ENCODE measurements around the gene CTTNBP2NL. TPM values are rescaled to one million over a fixed set of nuclear protein-coding genes. Genes with fewer than 3 reads are reported as not detected.

CTTNBP2NL gene
- total and polyA plus RNA-seq, 2 of the 4 experiments (the other 2 are of a cell fraction) = 12.4 to 22.0 TPM

GRCh38 chr1:112453876-112454275 is 57.9 kb downstream of the CTTNBP2NL start:
- Histone ChIP-seq H3K9ac (ENCODE audit: low read depth, low read length) (no peak overlapping the region), H3K27me3 (ENCODE audit: control insufficient read depth, insufficient read depth, low read length) (no peaks in the 10 kb centered on the region), H2BK120ac (ENCODE audit: low read depth, low read length) (no peak overlapping the region), H4K20me1 (ENCODE audit: insufficient read depth, low read length) (peaks cover 34% of the 10 kb centered on the region), H3K9me3 (ENCODE audit: control insufficient read depth, insufficient read depth, low read length) (no peaks in the 10 kb centered on the region), H4K8ac (ENCODE audit: low read depth in 2 of 2, low read length in 2 of 2) (no peak overlapping the region), H4K5ac (ENCODE audit: low read depth, low read length) (no peak overlapping the region), H3K23ac (ENCODE audit: low read depth, low read length) (no peak overlapping the region), H3K14ac (replicated peaks; ENCODE audit: low read depth, low read length) (no peak overlapping the region), H2BK15ac (ENCODE audit: low read depth, low read length) (no peak overlapping the region), H2AFZ (replicated peaks; ENCODE audit: low read length, poor library complexity) (no peak overlapping the region), H3K27ac (ENCODE audit: insufficient read depth, low read length) (no peak overlapping the region), H3K4me1 (ENCODE audit: control insufficient read depth, insufficient read depth, low read length) (peaks cover 24% of the 10 kb centered on the region), H3K36me3 (ENCODE audit: control insufficient read depth, insufficient read depth, low read length) (peaks cover 32% of the 10 kb centered on the region), H3K4me2 (ENCODE audit: low read depth, low read length) (no peak overlapping the region), H2BK5ac (ENCODE audit: low read depth, low read length, poor library complexity, severe bottlenecking) (no peak overlapping the region), H2AK9ac (replicated peaks; ENCODE audit: low read depth, low read length, poor library complexity) (no peak overlapping the region), H3K9me1 (ENCODE audit: insufficient read depth, low read length) (peaks cover 9% of the 10 kb centered on the region), H3K18ac (ENCODE audit: low read depth, low read length) (no peak overlapping the region), H4K91ac (ENCODE audit: insufficient read depth, low read depth, low read length) (no peak overlapping the region), H3K4me3 (ENCODE audit: insufficient read depth, low read depth, low read length) (no peak overlapping the region), H2AK5ac (ENCODE audit: low read depth, low read length) (no peak overlapping the region), H3K56ac (ENCODE audit: extremely low read depth, insufficient read depth, low read length) (no peak overlapping the region), H3K4ac (ENCODE audit: low read depth, low read length) (no peak overlapping the region), H3K79me1 (ENCODE audit: low read depth in 1 of 2, low read length in 2 of 2) (peaks cover 37 to 74% of the 10 kb centered on the region in 2 experiments), H2BK20ac (ENCODE audit: low read depth, low read length) (no peak overlapping the region)
- dilution Hi-C loops (cut with HindIII; ENCODE audit: low sequenced_read_pairs, unreplicated experiment) (no loop called here), intact Hi-C loops (cut with micrococcal nuclease) (no loop called here), in situ Hi-C loops (cut with MboI; ENCODE audit: low sequenced_read_pairs) (no loop called here)
- DNase-seq = no peak
- BruUV-seq (replicated peaks) = no TSS peak
- WGBS, 2 experiments (ENCODE audit: extremely low coverage in 2 of 2, insufficient read length in 1 of 2) = no CpG with 5 or more reads among the region's 1 CpG
- ATAC-seq (ENCODE audit: low read depth) = no peak
- no peak for TF ChIP-seq CTCF (conservative IDR thresholded peaks at IDR 0.05; ENCODE audit: low read depth, low read length)
- no peak for TF ChIP-seq CHD1 (IDR thresholded peaks at IDR 0.05; ENCODE audit: low read depth, low read length)
- no peak for TF ChIP-seq FOS (IDR thresholded peaks at IDR 0.05; ENCODE audit: low read depth, low read length)
- POLR2A ChIA-PET (ENCODE audit: unreplicated experiment) = interaction anchor here (0.6 kb wide), 1 partner anchor 1476 kb away, joined by 4 read pairs; no protein-coding TSS in a partner anchor
- CTCF ChIA-PET = interaction anchor here (0.6 kb wide), 1 partner anchor 82 kb away, joined by 5 read pairs; no protein-coding TSS in a partner anchor
